Measurements from ENCODE around the gene GRK5. TPM values are rescaled to one million over a fixed set of nuclear protein-coding genes. Genes with fewer than 3 reads are reported as not detected.
"Not testable (repeated sequence)": the region's sequence is repeated elsewhere in the genome, so short reads cannot be mapped to it uniquely, and the experiment has no call there.

Gene GRK5
- total RNA-seq, 4 donors from 2014 or later: 15.9 to 53.8 (median 18.4) TPM

DNA sequence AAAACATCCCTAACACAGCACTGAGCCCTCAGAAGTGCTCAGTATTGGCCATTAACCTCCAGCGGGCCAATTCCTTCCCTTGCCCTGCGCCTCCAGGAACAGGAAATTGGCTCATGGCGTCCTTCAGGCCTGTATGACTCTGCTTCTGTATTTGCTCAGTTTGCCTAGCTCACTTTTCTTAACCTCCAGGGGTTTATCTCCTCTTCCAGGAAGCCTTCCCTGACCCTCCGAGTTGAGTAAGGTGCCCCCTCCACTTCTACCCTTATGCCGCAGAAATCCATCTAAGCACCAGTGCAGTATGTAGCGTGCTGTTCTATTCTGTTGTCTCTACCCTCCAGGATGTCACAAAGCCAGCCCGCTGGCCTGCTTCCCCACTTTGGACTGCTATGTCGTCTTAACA lies 40.8 kb upstream of the GRK5 start:
- DNase-seq (ENCODE audit: low spot score) (no peak), ATAC-seq (ENCODE audit: low FRiP score) (no peak)
- no peak for TF ChIP-seq CTCF (IDR thresholded peaks at IDR 0.05)

DNA sequence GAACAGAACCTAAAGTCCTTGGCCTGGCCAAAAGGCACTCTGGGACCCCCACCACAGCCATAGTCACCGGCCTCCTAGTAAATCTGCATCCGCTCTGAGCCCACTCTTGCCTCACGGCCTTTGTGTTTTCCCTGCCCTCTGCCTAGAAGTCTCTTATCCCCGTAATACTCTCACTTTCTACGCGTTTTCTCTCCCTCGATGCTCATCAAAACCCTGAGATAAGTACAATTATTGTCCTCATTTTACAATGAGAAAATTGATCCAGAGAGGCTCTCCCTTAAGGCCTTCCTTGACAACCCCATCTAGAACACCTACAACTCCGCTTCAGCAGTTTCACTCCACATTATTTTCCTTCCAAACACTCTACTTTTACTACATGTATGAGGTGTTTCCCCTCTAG lies 40.3 kb upstream of the GRK5 start:
- DNase-seq (ENCODE audit: low spot score) (no peak), ATAC-seq (ENCODE audit: low FRiP score) (no peak)
- no peak for TF ChIP-seq CTCF (IDR thresholded peaks at IDR 0.05)

GRCh38 chr10:119174109-119174508 lies 33.3 kb upstream of the GRK5 start:
- no peak for ATAC-seq (ENCODE audit: low FRiP score)
- no peak for TF ChIP-seq CTCF (IDR thresholded peaks at IDR 0.05)
- DNase-seq (ENCODE audit: low spot score): no peak

GRCh38 chr10:119176166-119176565 lies 31.2 kb upstream of the GRK5 start:
- DNase-seq (ENCODE audit: low spot score) (no peak), ATAC-seq (ENCODE audit: low FRiP score) (no peak)
- no peak for TF ChIP-seq CTCF (IDR thresholded peaks at IDR 0.05)

- peak; percentile 41 for ATAC-seq (ENCODE audit: low FRiP score)
These were observed 29.5 kb upstream of the GRK5 start for GRCh38 chr10:119177708-119178371.

DNA sequence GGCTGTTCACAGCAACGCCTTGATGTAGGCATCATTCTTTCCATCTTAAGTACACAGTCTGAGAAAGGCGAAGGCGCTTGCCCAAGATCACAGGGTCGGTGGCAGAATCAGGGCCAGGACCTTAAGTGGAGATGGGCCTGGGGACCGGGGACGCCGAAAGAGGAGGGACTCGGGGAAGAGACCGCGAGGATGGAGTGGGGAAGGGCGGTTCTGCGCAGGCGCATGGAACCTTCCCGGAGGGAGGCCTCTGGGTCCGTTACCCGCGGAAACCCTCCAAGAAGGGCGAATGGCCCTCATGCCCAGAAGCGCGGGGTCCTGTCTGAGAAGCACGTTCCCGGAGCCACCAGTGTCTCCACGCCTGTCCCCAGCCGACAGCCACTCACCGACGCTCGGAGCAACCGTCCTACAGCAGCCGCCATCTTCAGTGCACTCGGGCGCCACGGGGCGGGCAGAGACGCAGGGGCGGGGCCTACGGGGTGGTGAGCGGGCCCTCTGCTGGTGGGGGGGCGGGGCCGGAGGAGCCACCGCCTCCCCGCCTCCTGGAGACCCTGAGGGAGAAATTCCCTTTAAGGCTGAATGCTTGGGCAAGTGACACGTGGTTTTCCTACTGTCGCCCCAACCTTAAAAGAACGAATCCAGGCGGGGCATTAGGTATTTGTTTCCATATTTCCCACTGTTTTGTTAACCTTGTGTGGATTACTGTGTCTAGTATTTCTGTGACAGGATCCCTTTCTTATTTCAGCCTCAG lies 28.8 kb upstream of the GRK5 start, which contains the start of gene PRDX3:
Gene PRDX3 (minus strand): TSS at position 441 of the 748 bp plus-strand sequence. CDS start 22 bp downstream, at position 419.
- ATAC-seq (ENCODE audit: low FRiP score): peak; percentile 100
- TF ChIP-seq CTCF (IDR thresholded peaks at IDR 0.05): no peak
- peak; percentile 89 for DNase-seq (ENCODE audit: low spot score)

More at GRCh38 chr10:119177708-119178371, 29.5 kb upstream of the GRK5 start:
- no peak for DNase-seq (ENCODE audit: low spot score)
- no peak for TF ChIP-seq CTCF (IDR thresholded peaks at IDR 0.05)

DNA sequence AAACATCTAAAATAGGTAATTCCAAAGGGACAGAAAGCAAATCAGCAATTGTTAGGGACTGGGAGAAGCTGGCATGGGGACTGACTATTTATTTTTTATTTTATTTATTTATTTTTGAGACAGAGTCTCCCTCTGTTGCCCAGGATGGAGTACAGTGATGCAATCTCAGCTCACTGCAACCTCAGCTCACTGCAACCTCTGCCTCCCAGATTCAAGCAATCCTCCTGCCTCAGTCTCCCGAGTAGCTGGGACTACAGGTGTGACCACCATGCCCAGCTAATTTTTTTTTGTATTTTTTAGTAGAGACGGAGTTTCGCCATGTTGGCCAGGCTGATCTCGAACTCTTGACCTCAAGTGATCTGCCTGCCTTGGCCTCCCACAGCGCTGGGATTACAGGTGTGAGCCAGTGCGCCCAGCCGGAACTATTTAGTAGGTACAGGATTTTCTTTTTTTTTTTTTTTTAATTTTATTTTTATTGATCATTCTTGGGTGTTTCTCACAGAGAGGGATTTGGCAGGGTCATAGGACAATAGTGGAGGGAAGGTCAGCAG lies 26.4 kb upstream of the GRK5 start:
- ATAC-seq (ENCODE audit: low FRiP score); DNase-seq (ENCODE audit: low spot score): not testable (repeated sequence)
